Measurements from ENCODE around the gene FPGS.
"Not testable (repeated sequence)": the region's sequence is repeated elsewhere in the genome, so short reads cannot be mapped to it uniquely, and the experiment has no call there.

Gene FPGS, protein sequence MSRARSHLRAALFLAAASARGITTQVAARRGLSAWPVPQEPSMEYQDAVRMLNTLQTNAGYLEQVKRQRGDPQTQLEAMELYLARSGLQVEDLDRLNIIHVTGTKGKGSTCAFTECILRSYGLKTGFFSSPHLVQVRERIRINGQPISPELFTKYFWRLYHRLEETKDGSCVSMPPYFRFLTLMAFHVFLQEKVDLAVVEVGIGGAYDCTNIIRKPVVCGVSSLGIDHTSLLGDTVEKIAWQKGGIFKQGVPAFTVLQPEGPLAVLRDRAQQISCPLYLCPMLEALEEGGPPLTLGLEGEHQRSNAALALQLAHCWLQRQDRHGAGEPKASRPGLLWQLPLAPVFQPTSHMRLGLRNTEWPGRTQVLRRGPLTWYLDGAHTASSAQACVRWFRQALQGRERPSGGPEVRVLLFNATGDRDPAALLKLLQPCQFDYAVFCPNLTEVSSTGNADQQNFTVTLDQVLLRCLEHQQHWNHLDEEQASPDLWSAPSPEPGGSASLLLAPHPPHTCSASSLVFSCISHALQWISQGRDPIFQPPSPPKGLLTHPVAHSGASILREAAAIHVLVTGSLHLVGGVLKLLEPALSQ

DNA sequence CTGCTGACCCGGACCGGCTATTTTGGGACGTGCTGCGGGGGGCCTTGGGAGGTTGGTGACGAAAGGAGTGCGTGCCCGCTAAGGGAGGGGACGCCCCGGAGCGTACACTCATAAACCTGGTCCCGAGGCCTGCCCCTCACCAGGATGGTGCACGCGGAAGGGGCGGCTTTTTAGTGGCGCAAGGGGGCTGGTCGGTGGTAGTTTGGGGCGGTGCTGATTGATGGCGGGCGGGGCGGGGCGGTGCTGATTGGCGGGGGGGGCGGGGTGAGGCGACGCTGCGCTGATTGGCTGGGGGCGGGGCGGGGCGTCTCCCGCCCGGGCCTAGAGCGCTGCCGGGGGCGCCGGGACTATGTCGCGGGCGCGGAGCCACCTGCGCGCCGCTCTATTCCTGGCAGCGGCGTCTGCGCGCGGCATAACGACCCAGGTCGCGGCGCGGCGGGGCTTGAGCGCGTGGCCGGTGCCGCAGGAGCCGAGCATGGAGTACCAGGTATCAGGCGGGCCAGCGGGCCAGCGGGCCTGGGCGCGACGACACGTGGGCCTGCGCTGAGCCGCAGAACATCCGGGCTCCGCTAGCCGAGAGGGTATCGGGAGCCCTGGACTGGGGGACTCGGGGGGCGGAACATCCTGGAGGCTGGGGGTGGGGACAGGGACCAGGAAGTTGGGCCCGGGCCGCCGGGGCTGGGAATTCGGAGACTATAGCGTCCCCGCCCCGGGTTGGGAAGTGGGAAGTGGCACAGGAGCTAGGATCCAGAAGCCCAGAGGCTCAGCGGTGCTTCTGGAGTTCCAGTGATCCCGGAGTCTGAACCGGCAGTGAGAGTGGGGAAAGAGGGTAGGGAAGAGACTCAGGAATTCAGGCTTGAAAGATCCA, at the start of gene FPGS:
FPGS (plus strand) TSS at position 307 of the 868 bp plus-strand sequence; CDS start at position 350, 43 bp downstream.
- DNase-seq, result peak; percentile 94

DNA sequence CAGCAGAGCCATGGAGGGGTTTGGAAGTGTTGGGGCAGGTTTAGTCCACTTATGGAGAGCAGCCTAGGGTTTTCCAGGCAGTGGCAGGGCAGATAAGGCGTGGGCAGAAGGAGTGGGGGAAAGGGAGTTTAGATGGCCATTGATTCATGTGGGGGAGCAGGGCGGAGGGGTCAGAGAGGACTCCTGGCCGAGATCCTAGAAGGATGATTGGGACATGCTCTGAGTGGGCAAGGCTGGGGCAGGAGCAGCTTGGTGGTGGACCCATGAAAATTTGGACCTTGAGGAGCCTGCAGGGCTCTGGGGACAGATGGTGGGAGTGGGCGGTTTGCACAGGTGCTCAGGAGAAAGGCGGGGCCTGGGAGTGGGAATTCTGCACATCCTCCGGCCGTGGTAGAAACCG, 49.5 kb upstream of the FPGS start:
- no peak for DNase-seq

DNA sequence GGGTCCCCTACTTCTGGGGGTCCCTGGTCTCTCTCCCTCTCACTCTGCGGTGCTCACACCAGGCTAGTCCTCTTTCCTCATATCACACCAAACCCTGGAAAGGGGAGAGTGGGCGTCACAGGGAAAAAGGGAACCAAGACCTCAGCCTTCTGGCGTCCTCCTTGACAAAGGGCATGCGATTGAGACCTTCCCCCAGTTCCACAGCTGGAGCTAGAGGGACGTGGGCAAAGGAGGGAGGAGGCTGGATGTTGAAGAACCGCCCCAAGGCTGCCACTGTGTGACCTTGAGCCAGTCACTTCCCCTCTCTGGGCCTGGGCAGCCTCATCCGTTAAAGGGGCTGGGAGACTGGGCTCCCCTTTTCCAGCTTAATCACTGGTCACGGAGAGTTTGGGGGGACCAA, 49.1 kb upstream of the FPGS start:
- no peak for DNase-seq

DNA sequence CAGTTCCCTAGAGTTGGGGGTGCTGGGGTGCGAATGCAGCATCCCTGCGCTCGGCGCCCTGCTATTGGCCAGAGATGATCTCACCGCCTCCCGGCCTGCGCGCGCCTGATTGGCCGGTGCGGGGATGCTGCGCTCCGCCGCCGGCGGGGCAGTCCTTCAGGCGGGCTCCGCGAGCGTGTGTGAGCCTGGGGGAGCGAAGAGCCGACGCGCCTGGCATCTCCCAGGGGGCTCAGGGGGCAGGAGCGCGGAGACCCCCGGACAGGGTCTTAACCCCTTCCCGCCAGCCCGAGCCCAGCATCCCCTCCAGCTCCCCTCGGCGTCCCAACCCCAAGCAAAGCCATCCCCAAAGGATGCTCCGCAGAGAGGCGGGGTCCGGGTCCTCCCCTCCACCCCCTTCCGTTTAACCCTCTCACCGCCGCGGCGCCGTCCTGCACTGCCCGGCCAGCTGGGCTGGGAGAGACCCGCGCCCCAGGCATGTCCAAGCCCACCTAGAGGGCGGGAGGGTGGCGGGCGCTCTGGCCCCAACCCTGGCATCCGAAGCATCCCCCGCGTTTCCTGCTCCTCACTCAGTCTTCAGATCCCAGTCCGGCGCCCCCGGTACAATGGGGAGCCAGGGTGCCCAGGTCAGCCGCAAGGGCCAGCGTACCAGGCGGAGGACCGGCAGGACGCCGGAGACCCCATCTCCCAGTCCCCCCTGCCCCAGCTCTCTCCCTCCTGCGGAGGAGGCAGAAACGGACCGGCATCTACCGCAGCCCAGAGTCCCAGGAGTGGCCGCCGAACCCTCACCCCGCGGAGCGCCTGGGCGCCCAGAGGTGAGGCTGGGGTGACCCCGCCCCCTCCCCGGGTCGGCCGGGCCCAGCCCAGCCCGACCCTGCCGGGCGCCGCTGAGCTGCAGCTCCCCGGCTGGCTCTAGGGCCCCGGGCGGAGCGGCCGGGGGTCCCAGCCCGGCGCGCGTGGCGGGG, 48.3 kb upstream of the FPGS start:
- DNase-seq, result no peak

DNA sequence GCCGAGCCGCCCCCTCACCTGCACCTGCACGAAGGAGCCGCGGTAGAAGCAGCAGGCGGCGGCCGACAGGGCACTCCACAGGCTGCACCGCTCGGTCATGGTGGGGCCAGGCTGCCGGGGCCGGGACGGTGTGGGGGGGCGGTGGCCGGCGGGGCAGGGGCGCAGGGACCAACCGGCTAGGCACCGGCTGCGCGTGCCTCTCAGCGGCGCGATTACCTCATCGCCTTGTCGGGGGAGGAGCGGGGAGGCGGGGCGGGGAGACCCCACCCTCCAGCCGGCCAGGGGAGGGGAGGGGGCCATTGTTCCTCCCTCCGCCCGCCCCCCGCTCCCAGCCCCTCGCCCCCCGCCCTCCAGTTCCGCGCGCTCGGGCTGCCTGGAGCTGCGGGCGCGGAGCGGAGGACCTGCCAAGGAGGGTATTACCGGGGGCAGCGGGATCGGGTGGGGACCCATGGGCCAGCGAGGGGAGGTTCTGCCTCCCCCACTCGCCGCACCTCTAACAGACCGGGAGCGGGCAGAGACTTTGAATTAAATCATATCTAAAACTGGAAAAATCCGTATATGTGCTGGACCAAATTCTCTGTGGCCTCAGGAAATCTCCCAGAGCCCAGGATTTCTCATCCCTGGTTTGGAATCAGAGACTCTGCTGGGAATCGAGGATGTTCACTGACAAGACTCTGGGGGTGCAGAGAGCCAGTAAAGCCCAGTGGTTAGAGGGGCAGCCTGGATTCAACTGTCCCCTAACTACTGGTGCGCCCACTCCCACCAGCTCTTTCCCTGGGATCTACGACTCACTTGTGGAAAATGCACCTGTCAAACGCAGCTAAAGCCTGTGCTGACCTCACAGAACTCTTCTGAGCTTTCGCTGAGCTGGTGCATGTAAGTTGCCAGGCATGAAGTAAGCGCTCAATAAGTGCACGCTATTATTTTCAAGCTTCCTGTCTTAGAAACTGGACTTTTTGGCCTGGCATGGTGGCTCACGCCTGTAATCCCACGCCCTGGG, 47.3 kb upstream of the FPGS start:
- no peak for DNase-seq

DNA sequence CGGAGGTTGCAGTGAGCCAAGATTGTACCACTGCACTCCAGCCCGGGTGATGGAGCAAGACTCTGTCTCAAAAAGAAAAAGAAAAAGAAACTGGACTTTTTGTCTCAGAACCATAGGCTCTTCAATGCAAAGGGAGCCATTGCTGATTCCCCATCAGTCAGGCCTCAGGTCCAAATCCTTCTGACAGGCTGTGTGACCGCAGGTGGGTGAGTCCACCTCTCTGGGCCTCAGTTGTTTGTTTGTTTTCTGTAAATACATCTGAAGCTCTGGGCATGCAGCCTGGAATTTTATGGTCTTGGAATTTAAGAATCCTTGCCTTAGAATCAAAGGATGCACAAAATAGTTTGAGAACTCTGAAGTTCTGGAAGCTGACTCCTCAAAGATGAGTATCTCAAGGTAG, 46.4 kb upstream of the FPGS start:
- DNase-seq, result no peak

DNA sequence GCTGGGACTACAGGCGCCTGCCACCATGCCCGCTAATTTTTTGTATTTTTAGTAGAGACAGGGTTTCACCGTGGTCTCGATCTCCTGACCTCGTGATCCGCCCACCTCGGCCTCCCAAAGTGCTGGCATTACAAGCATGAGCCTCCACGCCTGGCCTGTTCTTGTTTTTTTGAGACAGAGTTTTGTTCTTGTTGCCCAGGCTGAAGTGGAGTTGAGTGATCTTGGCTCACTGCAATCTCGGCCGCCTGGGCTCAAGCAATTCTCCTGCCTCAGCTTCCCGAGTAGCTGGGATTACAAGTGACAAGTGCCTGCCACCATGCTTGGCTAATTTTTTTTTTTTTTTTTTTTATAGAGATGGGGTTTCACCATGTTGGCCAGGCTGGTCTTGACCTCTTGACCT, 45.9 kb upstream of the FPGS start:
- not testable (repeated sequence) for DNase-seq

DNA sequence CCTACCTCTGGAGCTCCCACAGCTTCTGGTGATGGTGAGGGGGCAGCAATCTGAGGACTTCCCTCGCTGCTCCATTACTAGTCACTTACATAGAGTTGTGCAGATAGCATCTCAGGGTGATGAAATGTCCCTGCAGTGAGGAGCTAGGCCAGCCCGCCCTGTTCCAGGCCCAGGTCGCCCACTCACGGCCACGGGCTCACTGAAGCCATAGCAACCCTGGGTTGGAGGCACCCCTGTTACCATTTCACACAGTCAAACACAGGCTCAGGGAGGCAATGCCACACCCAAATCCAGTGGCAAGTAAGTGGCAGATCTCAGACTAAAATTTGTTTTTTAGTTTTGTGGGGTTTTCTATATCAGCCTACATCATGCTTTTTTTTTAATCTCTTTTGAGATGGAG, 43.8 kb upstream of the FPGS start:
- DNase-seq, result no peak

DNA sequence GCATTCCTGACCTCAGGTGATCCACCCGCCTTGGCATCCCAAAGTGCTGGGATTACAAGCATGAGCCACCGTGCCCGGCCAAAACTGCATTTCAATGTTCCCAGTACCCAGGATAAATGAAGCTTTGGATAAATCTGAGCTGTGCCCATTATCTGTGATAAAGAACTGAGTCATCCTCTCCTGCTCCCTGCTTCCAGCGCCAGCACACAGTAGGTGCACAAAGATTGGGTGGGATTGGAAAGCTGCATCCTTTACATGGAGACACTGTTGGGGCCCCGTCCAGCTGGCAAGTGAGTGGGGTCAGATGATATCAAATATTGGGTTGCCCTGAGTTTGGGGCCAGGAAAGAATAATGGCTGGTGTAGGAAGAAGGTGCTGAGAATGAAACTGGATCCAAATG, 41.6 kb upstream of the FPGS start:
- DNase-seq, result no peak

DNA sequence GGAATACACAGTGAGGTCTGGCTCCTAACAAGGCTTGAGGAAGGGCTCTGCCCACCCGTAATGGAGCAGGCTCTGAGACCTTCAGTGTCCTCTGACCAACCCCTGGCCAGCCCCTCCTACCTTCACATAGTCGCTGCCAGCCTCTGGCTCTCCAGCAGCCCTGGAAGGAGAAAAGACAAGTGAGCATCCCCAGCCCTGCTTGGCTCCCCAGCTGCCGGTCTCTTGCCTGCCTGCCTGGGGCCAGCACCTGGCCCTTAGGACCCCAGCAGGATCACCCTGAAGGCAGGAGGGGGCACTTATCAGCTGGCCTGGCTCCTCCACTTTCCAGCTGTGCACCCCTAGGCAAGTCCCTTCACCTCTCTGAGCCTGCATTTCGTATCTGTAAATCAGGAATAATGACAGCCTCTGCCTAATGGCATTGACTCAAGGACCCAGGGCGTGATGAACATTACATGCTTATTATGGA, 41.2 kb upstream of the FPGS start:
- no peak for DNase-seq

DNA sequence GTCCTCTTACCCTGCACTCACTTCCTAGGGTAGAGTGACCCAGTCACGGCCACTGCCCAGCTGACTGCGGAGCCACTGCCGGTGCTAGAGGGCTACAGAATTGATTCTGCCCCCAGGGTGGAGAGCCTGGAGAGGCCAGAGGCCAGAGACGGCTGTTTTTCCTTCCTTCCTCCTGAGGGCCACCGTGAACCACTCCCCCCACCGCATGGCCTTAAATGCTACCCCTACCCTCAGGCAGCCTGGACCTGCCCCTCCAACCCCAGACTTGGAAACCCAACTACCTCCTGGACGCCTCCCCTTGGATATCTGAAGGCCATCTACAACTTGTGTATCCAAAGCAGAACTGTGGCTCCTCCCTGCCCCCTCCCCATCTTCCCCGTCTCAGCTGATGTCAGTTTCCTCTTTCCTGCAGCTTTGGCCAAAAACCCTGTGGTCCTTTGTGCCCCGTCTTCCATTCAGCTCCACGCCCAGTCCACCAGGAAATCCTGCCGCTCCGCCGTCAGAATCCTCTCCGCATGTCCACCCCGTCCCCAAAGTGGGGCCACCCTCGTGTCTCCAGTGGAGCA, 40.5 kb upstream of the FPGS start:
- no peak for DNase-seq

DNA sequence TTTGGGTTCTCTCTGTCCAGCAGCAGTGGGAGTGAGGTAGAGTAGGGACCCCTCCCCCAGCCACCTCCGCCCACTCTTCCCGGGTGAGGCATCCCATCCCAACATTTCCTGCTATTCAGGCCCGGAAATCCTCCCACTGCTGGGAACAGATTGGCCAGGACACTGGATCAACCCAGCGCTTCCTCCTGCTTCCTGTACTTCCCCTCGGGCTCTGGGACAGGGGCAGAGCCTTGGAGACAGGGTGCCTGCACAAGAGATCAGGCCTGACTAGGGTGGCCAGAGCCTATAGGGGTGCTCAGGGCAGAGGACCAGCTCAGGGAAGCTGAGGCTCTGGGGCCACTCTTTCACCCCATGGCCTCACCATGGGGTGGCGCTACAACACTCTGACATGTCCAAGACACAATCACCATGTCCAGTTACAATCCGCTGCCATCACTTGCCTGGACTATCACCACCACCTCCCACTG, 38.7 kb upstream of the FPGS start:
- peak; percentile 10 for DNase-seq

DNA sequence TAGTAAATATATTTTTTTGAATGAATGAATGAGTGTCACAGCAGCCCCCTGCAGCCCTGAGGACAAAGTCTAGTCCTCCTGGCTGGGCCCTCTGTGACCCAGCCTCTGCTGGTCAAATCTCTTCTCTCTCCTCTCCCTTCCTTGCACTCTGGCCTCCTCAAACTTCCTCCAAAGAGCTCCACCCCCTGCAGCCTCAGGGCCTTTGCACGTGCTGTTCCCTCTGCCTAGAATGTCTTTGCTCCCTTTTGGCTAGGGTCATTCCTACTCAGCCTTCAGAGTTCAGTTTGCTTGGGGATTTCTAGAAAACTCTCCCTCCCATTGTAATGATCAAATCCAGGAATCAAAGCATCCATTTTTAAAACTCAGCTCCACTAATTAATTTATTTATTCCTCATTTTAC, 37.3 kb upstream of the FPGS start:
- DNase-seq, result no peak

DNA sequence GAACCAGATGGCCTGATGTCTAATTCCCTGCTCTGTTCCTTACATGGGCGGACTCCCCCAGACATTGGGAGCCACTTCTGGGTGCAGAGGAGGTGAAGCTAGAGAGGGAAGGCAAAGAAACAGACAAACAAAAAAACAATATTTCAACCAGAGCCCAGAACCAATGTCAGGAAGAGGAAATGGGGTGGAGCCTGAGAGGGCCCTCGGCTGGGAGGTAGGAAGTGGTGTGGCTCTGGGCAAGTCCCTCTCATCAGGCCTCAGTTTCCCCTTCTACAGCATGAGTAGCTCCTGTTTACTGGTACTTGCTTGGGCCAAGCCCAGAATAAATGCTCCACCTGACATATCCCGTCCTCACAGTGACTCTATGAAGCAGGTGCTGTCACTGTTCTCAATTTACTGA, 35.3 kb upstream of the FPGS start:
- DNase-seq, result no peak

DNA sequence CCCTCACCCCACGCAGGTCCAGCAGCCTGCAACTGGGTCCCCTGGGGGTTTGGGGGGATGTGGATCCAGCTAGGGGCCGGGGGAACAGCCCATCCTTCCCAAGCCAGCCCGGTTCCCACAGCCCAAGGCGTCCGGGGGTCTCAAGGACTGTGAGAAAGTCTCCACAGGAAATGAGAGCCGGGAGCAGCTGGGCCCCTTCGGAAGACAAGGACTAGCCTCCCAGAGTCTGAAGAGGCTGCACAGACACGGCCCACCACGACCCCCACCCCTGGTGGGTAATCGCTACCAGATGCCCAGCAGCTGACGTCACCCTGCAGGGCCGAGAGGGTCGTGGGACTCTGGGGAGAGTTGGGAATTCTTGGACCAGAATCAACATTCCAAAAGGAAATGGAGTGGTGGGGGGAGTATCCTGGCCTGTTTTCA, 34.8 kb upstream of the FPGS start:
- no peak for DNase-seq

DNA sequence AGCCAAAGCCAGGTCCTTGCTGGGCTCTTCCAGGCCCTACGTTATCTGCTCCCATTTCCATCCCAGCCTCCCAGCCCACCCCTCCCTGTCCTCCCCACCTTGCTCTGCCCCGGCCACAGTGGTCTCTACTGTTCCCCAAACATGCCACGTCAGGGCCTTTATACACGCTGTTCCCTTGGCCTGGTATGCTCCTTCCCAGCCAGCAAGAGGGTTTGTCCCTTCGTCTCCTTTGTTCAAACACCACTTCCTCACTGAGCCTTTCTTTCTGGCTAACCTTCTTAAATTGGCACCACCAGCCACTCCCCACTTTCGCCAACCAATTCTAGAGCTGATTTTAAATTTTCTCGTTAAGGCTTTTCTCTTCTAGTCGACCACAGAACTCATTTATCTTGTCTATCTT, 34.0 kb upstream of the FPGS start:
- no peak for DNase-seq

DNA sequence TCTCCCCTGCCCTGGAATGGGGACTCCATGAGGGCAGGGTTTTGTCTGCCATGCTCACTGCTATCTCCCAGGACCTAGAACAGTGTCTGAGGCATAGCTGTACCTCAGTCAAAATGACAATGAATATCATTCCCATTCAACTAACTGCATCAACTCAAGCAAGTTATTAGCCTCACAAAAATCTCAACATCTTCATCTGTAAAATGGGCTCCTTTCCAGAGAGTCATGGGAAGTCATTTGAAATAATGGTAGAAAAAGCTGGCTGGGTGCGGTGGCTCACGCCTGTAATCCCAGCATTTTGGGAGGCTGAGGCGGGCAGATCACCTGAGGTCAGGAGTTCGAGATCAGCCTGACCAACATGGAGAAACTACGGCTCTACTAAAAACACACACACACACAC, 33.6 kb upstream of the FPGS start:
- DNase-seq, result no peak

DNA sequence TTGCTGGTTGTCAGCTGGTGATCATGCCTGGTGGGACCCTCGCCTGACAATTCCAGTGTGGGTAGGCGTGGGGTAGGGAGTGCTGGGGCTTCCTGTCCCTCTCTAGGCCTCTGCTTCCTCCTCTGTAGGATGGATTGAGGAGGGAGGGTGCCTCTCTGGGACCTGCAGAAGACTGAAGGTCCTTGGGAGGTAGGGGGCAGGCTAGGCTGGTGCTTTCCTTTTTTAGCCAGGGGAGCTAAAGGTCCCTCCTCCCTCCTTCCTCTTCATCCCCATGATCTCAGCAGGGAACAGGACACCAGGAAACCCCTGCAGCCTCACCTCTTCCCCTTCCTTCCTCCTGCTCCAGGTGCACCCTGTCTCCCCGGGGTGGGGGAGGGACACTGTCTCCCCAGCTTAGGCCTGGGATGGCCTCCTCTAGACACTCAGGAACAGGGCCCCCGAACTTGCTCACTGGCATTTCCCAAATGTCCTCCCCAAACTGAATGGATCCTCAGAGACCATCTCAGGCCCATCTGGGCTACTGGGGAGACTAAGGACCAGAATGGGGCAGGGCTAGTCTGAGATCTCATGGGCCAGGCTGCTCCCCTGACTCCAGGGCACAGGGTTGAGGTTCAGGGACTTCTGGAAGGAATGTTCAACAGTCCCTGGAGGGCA, 32.6 kb upstream of the FPGS start:
- DNase-seq, result no peak

DNA sequence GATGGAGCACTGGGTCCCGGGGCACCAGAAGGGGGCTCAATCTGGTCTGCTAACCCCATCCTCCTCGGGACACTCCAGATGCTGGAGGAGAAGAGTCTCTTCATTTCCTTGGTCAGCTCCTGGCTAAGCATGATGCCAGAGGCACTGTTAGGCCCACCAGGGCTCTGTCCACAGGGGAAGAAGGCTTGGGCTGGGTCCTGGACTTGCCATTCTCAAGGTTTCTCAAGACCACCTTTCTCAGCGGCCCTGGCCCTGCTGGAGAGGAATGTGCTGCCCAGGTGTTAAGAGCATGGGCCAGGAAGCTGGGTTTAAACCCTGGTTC, 32.1 kb upstream of the FPGS start:
- DNase-seq, result no peak

DNA sequence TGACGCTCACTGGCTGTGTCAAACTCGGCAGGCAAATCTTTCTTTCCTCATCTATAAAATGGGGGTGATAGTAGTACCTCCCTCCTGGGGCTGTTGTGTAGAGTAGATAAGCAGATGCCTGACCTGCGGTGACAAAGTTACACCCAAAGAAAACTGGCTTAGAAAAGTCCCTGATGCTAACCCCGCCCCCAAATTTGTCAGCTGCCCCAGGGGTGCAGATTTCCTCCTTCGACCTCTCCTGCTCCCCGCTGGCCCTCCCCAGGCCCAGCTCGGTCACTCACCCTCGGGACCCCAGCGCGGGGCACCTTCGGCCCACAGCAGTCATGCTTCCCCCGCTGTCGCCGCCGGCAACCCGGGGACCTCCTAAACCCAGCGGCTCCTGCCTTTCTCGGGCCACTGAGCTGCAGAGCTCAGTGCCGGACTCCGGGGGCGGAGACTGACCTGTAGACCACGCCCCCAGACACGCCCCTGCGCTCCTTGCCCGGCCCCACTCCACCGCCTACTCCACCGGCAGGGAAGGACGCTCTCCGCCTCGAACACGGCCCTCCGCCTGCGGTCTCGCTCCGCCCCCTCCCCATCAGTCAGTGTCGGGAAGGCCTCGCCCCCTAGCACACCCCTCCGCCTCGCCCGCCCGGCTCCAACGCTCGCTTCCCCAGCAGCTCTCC, 31.6 kb upstream of the FPGS start:
- peak; percentile 99 for DNase-seq
